K562 (cell line): Measurements from ENCODE around the gene WDR54. TPM values are rescaled to one million over a fixed set of nuclear protein-coding genes. Genes with fewer than 3 reads are reported as not detected.
A peak's percentile ranks its signal among the peaks of the same experiment; 100 is the strongest.

Experiments used
- ARHGAP35 ChIP-seq: fragments of 450-650 bp; IDR thresholded peaks from 2 replicates; pipeline ENCODE4 v1.6.1; 2018; ENCODE audit not compliant: partially characterized antibody
- CBX5 ChIP-seq: IDR thresholded peaks from 2 replicates; pipeline ENCODE4 v1.6.1; 2014; ENCODE audit warnings: low read depth, borderline replicate concordance
- CEBPZ ChIP-seq: fragments of 150-350 bp; IDR thresholded peaks from 2 replicates; pipeline ENCODE4 v1.6.1; 2014; ENCODE audit warnings: low read depth, mild to moderate bottlenecking, low read length, borderline replicate concordance
- KDM4B ChIP-seq, 2 experiments: fragments of 450-650 bp in 1 of 2; sonication (generic) in 1 of 2; IDR thresholded peaks; 2 replicates each; pipeline ENCODE4 v1.6.1; 2016 to 2017; ENCODE audit warnings: borderline replicate concordance in 2 of 2, antibody characterized with exemption in 1 of 2, low read depth in 1 of 2, mild to moderate bottlenecking in 1 of 2
- MECOM ChIP-seq: fragments of 250-450 bp; sonication (Bioruptor Pico); IDR thresholded peaks from 2 replicates; pipeline ENCODE4 v1.8.0; 2022; ENCODE audit warnings: inconsistent platforms
- MYC ChIP-seq, 2 experiments: fragments of 250-450 bp in 1 of 2; sonication (Bioruptor Pico) in 1 of 2; IDR thresholded peaks; 2 replicates each; pipeline versions ENCODE4 v1.5.1 to v1.6.1; 2012 to 2021; ENCODE audit warnings: low read depth in 2 of 2, borderline replicate concordance in 1 of 2, improper control_type of control experiment in 1 of 2, low read length in 1 of 2, mild to moderate bottlenecking in 1 of 2, moderate library complexity in 1 of 2
- SETDB1 ChIP-seq: IDR thresholded peaks from one replicate; pipeline ENCODE4 v1.6.1; 2012; ENCODE audit warnings: low read length, control low read depth, inconsistent platforms
- TEAD1 ChIP-seq, 2 experiments: fragments of 450-650 bp in 1 of 2; sonication (generic) in 1 of 2; formaldehyde crosslinking; IDR thresholded peaks; 2 replicates each; pipeline versions ENCODE4 v1.4.0 to v1.8.0; 2020 to 2022; ENCODE audit warnings: mild to moderate bottlenecking in 2 of 2, missing genetic modification reagents in 1 of 2
- ZBTB49 ChIP-seq: sonication (generic); formaldehyde crosslinking; IDR thresholded peaks from 2 replicates; pipeline ENCODE4 v1.8.0; 2022; ENCODE audit warnings: missing genetic modification reagents, mild to moderate bottlenecking, borderline replicate concordance
- ZNF197 ChIP-seq: fragments of 200-800 bp; sonication (Bioruptor generic); IDR thresholded peaks from 2 replicates; pipeline ENCODE4 v1.6.1; 2016; ENCODE audit warnings: low read depth, missing genetic modification characterization, missing compliant biosample characterization
- polyA plus RNA-seq, 8 experiments: library from polyadenylated mRNA; depleted of rRNA in 4 of 8; stranded (reverse) in 5 of 8; unstranded in 3 of 8; fragments of >200 nt; fragmentation: Nextera tagmentation in 2 of 8; fragmentation: Illumina TruSeq in 1 of 8; extraction: Ambion mirVana in 2 of 8; extraction: Trizol in 1 of 8; gene quantifications; 2 replicates each; pipeline versions ENCODE4 v1.2.1 to v1.2.3, GENCODE V29; 2011 to 2014; ENCODE audit warnings: inconsistent platforms in 1 of 8, missing spikeins in 1 of 8
- total RNA-seq, 7 experiments: library from RNA; depleted of rRNA in 6 of 7; stranded (reverse); fragments of >200 nt in 6 of 7; fragmentation: Illumina TruSeq in 2 of 7; extraction: Trizol in 2 of 7; gene quantifications; 2 replicates each; pipeline versions ENCODE4 v1.2.1 to v1.2.3, GENCODE V29; 2011 to 2021; ENCODE audit warnings: low replicate concordance in 1 of 7
- TF ChIP-seq, protein P1 (sequence below): fragments of 250-450 bp; sonication (Bioruptor Pico); IDR thresholded peaks from 2 replicates; pipeline ENCODE4 v1.4.0; 2020; ENCODE audit warnings: mild to moderate bottlenecking
- TF ChIP-seq, protein P2 (sequence below): fragments of 250-450 bp; sonication (Bioruptor Pico); IDR thresholded peaks from 2 replicates; pipeline ENCODE4 v1.4.0; 2020; ENCODE audit warnings: mild to moderate bottlenecking, moderate library complexity, borderline replicate concordance
- TF ChIP-seq, protein P3 (sequence below): fragments of 250-450 bp; sonication (Bioruptor Pico); IDR thresholded peaks from 2 replicates; pipeline ENCODE4 v1.8.0; 2021; ENCODE audit warnings: mild to moderate bottlenecking, moderate library complexity

Gene WDR54
- total and polyA plus RNA-seq, 9 of the 15 experiments (the other 6 are each of a cell fraction or from before 2014, with no cell fraction given), result 5.2 to 15.2 (median 7.4) TPM

DNA sequence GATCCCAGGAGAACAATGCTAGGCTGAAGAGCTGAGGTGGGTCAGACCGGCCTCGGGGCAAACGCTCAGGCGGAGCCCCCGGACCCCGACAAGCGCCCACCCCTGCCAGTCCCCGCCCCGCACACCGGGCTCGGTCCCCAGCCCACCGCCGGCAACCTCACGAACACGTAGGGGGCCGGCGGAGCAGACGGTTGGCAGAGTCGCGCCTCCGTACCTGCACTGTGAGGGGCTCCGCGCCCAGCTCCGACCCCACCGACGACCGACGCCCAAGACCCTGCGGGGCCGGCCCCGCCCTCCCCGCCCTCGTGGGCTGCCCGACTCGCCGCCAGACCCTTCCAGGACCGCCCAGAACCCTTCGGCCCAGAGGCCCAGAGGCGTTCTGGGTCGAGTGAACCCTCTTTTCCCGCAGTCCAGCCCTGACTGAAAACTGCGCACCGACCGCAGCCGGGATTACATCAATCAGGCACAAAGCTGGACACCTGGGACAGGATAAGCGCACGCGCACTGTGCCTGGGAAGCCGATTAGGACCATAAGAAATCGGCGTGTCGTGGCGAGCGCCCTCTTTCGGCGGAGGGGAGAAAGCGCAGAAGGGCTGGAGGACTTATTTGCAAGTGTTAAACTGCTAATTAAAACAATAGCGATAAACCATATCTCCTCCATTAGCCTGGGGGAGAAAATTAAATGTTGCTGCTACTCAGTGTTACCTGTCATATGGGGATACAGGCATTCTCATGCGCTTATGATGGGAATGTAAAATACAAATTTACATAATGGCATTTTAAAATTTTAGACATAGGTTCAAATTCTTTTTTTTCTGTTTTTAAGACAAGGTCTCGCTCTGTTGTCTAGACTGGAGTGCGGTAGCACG, 29.7 kb upstream of the WDR54 start (continued):
- TF ChIP-seq, protein P1, sequence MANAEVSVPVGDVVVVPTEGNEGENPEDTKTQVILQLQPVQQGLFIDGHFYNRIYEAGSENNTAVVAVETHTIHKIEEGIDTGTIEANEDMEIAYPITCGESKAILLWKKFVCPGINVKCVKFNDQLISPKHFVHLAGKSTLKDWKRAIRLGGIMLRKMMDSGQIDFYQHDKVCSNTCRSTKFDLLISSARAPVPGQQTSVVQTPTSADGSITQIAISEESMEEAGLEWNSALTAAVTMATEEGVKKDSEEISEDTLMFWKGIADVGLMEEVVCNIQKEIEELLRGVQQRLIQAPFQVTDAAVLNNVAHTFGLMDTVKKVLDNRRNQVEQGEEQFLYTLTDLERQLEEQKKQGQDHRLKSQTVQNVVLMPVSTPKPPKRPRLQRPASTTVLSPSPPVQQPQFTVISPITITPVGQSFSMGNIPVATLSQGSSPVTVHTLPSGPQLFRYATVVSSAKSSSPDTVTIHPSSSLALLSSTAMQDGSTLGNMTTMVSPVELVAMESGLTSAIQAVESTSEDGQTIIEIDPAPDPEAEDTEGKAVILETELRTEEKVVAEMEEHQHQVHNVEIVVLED (CRISPR knock-in tag), result no peak
- TF ChIP-seq MYC (IDR thresholded peaks at IDR 0.05; ENCODE audit: low read depth, low read length), result peak; percentile 68
- no peak for TF ChIP-seq MYC (CRISPR knock-in tag; IDR thresholded peaks at IDR 0.05; ENCODE audit: borderline replicate concordance, low read depth)
- no peak for TF ChIP-seq SETDB1
- TF ChIP-seq TEAD1 (CRISPR knock-in tag; IDR thresholded peaks at IDR 0.05), result 0 out of 4 replicates have a peak, but pooled peaks of 1 of the 2 experiments have one; percentile 8
- no peak for TF ChIP-seq MECOM (CRISPR knock-in tag)
- TF ChIP-seq, protein P2, sequence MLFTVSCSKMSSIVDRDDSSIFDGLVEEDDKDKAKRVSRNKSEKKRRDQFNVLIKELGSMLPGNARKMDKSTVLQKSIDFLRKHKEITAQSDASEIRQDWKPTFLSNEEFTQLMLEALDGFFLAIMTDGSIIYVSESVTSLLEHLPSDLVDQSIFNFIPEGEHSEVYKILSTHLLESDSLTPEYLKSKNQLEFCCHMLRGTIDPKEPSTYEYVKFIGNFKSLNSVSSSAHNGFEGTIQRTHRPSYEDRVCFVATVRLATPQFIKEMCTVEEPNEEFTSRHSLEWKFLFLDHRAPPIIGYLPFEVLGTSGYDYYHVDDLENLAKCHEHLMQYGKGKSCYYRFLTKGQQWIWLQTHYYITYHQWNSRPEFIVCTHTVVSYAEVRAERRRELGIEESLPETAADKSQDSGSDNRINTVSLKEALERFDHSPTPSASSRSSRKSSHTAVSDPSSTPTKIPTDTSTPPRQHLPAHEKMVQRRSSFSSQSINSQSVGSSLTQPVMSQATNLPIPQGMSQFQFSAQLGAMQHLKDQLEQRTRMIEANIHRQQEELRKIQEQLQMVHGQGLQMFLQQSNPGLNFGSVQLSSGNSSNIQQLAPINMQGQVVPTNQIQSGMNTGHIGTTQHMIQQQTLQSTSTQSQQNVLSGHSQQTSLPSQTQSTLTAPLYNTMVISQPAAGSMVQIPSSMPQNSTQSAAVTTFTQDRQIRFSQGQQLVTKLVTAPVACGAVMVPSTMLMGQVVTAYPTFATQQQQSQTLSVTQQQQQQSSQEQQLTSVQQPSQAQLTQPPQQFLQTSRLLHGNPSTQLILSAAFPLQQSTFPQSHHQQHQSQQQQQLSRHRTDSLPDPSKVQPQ (CRISPR knock-in tag), result no peak
- TF ChIP-seq KDM4B (IDR thresholded peaks at IDR 0.05; ENCODE audit: borderline replicate concordance in 2 of 2, low read depth in 1 of 2), result no peak
- no peak for TF ChIP-seq ARHGAP35
- TF ChIP-seq, protein P3, sequence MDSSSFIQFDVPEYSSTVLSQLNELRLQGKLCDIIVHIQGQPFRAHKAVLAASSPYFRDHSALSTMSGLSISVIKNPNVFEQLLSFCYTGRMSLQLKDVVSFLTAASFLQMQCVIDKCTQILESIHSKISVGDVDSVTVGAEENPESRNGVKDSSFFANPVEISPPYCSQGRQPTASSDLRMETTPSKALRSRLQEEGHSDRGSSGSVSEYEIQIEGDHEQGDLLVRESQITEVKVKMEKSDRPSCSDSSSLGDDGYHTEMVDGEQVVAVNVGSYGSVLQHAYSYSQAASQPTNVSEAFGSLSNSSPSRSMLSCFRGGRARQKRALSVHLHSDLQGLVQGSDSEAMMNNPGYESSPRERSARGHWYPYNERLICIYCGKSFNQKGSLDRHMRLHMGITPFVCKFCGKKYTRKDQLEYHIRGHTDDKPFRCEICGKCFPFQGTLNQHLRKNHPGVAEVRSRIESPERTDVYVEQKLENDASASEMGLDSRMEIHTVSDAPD (CRISPR knock-in tag), result no peak
- TF ChIP-seq CEBPZ, result no peak
- no peak for TF ChIP-seq ZNF197 (CRISPR knock-in tag)
- TF ChIP-seq CBX5, result no peak
- no peak for TF ChIP-seq ZBTB49 (CRISPR knock-in tag)
